Lower leg skin (tissue), 4 donors: Measurements from ENCODE around the gene SOWAHA. TPM values are rescaled to one million over a fixed set of nuclear protein-coding genes. Genes with fewer than 3 reads are reported as not detected.
"Not testable (repeated sequence)": the region's sequence is repeated elsewhere in the genome, so short reads cannot be mapped to it uniquely, and the experiment has no call there.

Experiments used
- DNase-seq, 2 donors: peaks; one replicate each; pipeline ENCODE4 v3.0.0-alpha.2; 2019; ENCODE audit warnings: low spot score in 2 of 2
- H3K4me3 ChIP-seq: fragments of 200-600 bp; sonication (generic); 2 replicates; pipeline ENCODE4 v1.5.1; 2017; ENCODE audit warnings: mild to moderate bottlenecking, low read depth; ENCODE audit not compliant: poor library complexity, severe bottlenecking
- POLR2A ChIP-seq, 2 donors: fragments of 450-650 bp; IDR thresholded peaks; one replicate each; pipeline ENCODE4 v1.6.1; 2016 to 2017; ENCODE audit warnings: antibody characterized with exemption in 2 of 2, mild to moderate bottlenecking in 1 of 2, moderate library complexity in 1 of 2
- WGBS, 2 donors: methylation state at CpG; one replicate each; pipeline ENCODE4 v1.1.5; 2018; 5-methylcytosine and 5-hydroxymethylcytosine counted together
- intact Hi-C: fragments of 100-400 bp; cut with DNase I; formaldehyde crosslinking; loops from one replicate; pipeline ENCODE4 v1.15.0; 2023; ENCODE audit warnings: low total_unique reads
- total RNA-seq, 4 donors: library from RNA; depleted of rRNA; stranded (reverse); fragments of >200 nt; gene quantifications; one replicate each; pipeline ENCODE4 v1.1.0, GENCODE V29; 2016
- TF ChIP-seq, protein P1 (sequence below), 3 donors: fragments of 450-650 bp; IDR thresholded peaks; one replicate each; pipeline ENCODE4 v1.5.1; 2016; ENCODE audit warnings: antibody characterized with exemption in 3 of 3, mild to moderate bottlenecking in 3 of 3, moderate library complexity in 2 of 3

The SOWAHA gene
- total RNA-seq, 4 donors from 2014 or later = 0.08 to 1.0 (median 0.79) TPM

DNA sequence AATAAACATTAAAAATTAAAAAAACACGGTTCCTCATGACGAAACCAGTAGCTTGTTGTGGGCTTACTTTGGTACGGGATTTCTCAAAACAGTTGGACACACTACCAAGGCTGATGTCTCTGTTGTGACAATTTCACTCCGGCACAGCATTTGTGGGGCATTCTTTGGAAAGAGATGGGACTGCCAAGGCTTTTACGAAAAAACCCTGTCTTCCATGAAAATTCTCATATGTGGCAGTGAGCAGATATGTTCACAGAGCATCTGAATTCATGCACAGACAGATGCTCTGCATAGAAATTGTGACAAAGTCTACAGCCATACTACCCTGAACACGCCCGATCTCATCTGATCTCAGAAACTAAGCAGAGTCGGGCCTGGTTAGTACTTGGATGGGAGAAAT, 35.2 kb downstream of the SOWAHA start:
- DNase-seq = no peak
- H3K4me3 ChIP-seq = no peak overlapping the region
- 92 to 94% methylated on average over 8 of the region's 8 CpGs for WGBS, 2 donors
- TF ChIP-seq POLR2A (IDR thresholded peaks at IDR 0.05) = no peak
- TF ChIP-seq, protein P1, sequence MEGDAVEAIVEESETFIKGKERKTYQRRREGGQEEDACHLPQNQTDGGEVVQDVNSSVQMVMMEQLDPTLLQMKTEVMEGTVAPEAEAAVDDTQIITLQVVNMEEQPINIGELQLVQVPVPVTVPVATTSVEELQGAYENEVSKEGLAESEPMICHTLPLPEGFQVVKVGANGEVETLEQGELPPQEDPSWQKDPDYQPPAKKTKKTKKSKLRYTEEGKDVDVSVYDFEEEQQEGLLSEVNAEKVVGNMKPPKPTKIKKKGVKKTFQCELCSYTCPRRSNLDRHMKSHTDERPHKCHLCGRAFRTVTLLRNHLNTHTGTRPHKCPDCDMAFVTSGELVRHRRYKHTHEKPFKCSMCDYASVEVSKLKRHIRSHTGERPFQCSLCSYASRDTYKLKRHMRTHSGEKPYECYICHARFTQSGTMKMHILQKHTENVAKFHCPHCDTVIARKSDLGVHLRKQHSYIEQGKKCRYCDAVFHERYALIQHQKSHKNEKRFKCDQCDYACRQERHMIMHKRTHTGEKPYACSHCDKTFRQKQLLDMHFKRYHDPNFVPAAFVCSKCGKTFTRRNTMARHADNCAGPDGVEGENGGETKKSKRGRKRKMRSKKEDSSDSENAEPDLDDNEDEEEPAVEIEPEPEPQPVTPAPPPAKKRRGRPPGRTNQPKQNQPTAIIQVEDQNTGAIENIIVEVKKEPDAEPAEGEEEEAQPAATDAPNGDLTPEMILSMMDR (IDR thresholded peaks at IDR 0.05) = no peak
- intact Hi-C loops = no loop called here

DNA sequence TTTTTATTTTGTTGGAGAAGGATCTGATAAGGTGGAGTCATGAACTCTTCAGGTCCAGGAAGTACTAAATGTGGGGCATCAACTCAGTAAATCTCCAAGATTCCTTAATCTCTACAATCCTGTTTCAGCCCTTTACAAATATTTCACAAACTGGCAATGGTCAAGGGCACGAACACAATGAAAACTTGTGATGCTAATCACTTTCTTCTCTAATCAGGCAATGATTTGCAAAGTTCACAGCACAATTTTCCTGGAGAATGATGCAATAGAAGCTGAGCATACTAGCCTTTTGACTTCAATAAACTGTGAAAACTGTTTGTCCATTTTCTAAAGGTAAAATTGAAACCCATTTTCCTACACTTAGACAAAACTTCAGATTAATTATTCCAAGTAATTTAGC, 36.2 kb downstream of the SOWAHA start:
- intact Hi-C loops = no loop called here
- DNase-seq = no peak
- TF ChIP-seq, protein P1 (IDR thresholded peaks at IDR 0.05) = no peak
- TF ChIP-seq POLR2A (IDR thresholded peaks at IDR 0.05) = no peak
- 68 to 74% methylated on average over 1 of the region's 1 CpG for WGBS, 2 donors
- no peak overlapping the region for H3K4me3 ChIP-seq

DNA sequence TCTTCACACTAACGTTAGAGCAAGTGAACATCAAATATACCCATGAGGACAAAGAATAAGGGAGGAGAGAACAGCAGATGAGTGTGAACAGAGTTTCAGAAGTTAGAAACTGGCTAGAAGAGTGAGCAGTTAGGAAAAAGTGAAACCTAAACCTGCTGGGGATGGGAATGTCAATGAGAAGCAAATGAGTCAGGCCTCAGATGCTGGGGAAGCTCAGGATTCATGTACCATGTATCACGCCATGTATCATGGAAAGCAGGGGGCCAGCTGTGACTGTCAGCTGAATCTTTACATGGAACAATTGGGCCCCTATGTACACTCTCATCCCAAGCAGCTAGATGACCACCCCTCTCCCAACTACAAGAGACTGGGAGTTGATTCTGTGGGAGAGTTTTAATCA, 37.0 kb downstream of the SOWAHA start:
- intact Hi-C loops = no loop called here
- 80 to 87% methylated on average over 2 of the region's 2 CpGs for WGBS, 2 donors
- TF ChIP-seq, protein P1 (IDR thresholded peaks at IDR 0.05) = no peak
- TF ChIP-seq POLR2A (IDR thresholded peaks at IDR 0.05) = no peak
- H3K4me3 ChIP-seq = no peak overlapping the region
- DNase-seq = no peak

GRCh38 chr5:132853323-132853722, 40.2 kb downstream of the SOWAHA start:
- TF ChIP-seq, protein P1 (IDR thresholded peaks at IDR 0.05) = no peak
- TF ChIP-seq POLR2A (IDR thresholded peaks at IDR 0.05) = no peak
- H3K4me3 ChIP-seq = no peak overlapping the region
- 94 to 96% methylated on average over 3 of the region's 3 CpGs for WGBS, 2 donors
- intact Hi-C loops = no loop called here
- no peak for DNase-seq

GRCh38 chr5:132853790-132854189, 40.7 kb downstream of the SOWAHA start:
- no peak overlapping the region for H3K4me3 ChIP-seq
- WGBS, 2 donors = 50 to 61% methylated on average over 1 of the region's 1 CpG
- TF ChIP-seq, protein P1 (IDR thresholded peaks at IDR 0.05) = no peak
- TF ChIP-seq POLR2A (IDR thresholded peaks at IDR 0.05) = no peak
- DNase-seq = no peak
- intact Hi-C loops = no loop called here

DNA sequence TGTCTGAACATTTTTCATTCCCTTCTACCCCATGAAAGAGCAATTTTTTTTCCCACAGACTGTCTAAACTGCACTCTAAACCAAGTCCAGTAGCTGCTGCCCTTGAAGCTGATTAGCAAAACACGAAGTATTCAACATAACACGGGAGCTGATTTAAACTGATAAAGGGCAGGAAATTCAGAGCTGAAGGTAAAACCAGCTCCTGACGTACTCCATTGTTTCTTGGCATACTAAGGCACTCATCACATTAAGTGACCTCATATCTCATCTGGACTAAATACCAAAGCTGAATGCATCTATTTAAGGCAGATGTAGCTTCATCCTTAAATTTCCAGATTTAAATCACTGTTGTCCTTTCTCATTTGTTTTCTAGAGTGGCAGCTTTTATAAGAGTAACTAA, 41.2 kb downstream of the SOWAHA start:
- 30 to 45% methylated on average over 3 of the region's 3 CpGs for WGBS, 2 donors
- no peak for DNase-seq
- intact Hi-C loops = no loop called here

GRCh38 chr5:132854992-132855391, 41.9 kb downstream of the SOWAHA start:
- H3K4me3 ChIP-seq, DNase-seq, intact Hi-C loops: not testable (repeated sequence)
- 93 to 96% methylated on average over 5 of the region's 5 CpGs for WGBS, 2 donors

More for the DNA sequence above, 41.2 kb downstream of the SOWAHA start:
- TF ChIP-seq, protein P1 (IDR thresholded peaks at IDR 0.05) = no peak
- TF ChIP-seq POLR2A (IDR thresholded peaks at IDR 0.05) = no peak
- H3K4me3 ChIP-seq = no peak overlapping the region
